Measurements from ENCODE around the gene CACNB2. TPM values are rescaled to one million over a fixed set of nuclear protein-coding genes. Genes with fewer than 3 reads are reported as not detected.

Gene CACNB2
- total RNA-seq, 1 donor: 2.1 TPM

DNA sequence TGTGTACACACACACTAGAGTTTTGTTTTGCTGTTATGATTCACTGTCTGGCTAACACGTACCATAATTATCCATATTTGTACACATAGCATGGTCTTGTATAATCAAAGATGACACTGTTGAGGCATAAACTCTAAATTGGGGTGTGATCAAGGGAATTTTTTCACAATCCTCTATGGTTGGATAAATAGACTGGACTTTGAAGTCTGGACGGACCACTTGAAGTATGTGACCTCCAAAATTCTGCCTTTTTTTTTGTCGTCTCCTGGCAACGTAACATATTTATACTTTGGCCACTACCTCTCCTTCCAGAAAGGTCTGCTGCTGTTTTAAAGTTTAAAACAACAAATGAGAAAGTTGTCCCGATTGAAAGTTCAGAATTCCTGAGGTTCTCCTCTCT lies 193.4 kb downstream of the CACNB2 start:
- TF ChIP-seq, protein P1, sequence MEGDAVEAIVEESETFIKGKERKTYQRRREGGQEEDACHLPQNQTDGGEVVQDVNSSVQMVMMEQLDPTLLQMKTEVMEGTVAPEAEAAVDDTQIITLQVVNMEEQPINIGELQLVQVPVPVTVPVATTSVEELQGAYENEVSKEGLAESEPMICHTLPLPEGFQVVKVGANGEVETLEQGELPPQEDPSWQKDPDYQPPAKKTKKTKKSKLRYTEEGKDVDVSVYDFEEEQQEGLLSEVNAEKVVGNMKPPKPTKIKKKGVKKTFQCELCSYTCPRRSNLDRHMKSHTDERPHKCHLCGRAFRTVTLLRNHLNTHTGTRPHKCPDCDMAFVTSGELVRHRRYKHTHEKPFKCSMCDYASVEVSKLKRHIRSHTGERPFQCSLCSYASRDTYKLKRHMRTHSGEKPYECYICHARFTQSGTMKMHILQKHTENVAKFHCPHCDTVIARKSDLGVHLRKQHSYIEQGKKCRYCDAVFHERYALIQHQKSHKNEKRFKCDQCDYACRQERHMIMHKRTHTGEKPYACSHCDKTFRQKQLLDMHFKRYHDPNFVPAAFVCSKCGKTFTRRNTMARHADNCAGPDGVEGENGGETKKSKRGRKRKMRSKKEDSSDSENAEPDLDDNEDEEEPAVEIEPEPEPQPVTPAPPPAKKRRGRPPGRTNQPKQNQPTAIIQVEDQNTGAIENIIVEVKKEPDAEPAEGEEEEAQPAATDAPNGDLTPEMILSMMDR (IDR thresholded peaks at IDR 0.05; ENCODE audit: insufficient read depth, low read length): no peak
- no peak for DNase-seq (ENCODE audit: low read depth)
- H3K4me3 ChIP-seq (ENCODE audit: low read depth, low read length): no peak overlapping the region

DNA sequence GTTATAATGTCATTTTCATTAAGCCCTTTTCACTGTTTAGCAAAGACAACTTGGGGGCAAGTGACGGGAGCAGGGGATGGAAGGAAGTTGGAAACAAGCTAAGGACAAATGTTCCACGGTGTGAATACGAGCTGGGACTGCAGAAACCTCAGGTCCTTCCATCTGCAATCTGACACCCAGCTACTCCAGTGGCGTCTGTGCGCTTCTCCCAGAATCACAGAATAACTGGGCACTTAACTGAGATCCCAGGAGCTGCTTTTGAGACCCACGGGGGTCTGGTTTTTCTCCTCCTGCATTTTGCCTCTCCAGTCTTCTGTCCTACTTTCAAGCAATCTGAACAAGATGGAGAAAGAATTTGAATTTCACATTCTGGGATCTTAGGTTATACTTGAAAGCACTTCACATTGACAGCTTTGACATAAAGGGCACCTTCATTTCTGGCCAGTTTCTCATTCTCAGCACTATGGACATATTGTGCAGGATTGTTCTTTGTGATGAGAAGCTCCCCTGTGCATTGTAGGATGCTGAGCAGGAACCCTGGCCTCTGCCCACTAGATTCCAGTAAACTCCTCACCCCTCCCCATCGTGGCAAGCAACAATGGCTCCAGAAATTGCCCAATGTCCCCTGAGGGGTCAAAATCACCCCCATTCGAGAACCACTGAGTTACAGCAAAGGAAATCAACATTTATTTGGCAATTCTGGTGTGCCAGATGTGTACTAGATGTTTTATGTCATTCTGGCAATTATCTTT lies 194.1 kb downstream of the CACNB2 start:
- peak; percentile 44 for DNase-seq (ENCODE audit: low read depth)
- TF ChIP-seq, protein P1 (IDR thresholded peaks at IDR 0.05; ENCODE audit: insufficient read depth, low read length): no peak
- H3K4me3 ChIP-seq (ENCODE audit: low read depth, low read length): no peak overlapping the region

DNA sequence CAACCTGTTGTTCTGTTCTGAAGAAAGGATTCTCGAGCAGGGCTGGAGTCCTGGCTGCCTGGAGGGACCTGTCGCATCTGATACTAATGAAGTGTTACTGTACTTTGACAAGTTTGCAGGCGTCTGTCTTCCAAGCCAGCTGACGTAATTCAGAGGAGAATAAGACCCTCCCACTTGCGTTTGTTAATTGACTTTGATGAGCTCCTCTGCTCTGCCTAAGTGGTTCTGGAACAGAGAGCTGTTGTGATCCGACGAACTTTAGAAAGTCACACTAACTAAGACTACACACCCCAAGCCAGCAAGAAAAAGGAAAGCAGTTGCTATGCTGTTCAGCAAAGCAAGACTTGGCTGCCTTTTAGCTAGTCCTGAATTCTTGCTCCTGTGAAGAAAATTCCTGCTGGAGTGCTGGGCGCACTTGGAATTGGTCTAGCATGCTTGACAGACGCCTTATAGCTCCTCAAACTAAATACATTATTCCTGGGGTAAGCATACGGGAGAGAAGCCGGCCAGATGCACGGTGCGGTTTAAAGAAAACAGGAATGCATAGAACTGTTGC lies 200.3 kb downstream of the CACNB2 start:
- DNase-seq (ENCODE audit: low read depth): peak; percentile 47
- TF ChIP-seq, protein P1 (IDR thresholded peaks at IDR 0.05; ENCODE audit: insufficient read depth, low read length): no peak
- H3K4me3 ChIP-seq (ENCODE audit: low read depth, low read length): peak overlapping the region; percentile 59

DNA sequence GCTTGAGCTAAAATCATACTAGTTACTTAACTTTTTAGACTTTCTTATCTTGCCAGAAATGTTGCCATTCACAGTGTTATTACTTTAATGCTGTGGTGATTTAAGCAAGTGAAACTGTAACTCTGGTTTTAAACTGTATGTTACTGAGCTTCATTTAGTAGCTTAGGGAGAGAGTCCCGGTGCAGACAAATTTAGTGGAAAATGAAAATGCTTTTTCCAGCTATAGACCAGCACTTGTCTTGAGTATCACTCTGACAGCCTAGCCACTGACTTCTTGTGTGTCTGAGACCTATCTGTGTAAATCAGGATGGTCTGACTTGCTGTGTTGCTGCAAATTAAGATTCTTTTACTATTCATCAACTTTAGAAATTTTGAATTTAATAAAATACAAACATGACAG lies 200.8 kb downstream of the CACNB2 start:
- H3K4me3 ChIP-seq (ENCODE audit: low read depth, low read length): peak overlapping the region; percentile 59
- DNase-seq (ENCODE audit: low read depth): no peak
- TF ChIP-seq, protein P1 (IDR thresholded peaks at IDR 0.05; ENCODE audit: insufficient read depth, low read length): no peak

DNA sequence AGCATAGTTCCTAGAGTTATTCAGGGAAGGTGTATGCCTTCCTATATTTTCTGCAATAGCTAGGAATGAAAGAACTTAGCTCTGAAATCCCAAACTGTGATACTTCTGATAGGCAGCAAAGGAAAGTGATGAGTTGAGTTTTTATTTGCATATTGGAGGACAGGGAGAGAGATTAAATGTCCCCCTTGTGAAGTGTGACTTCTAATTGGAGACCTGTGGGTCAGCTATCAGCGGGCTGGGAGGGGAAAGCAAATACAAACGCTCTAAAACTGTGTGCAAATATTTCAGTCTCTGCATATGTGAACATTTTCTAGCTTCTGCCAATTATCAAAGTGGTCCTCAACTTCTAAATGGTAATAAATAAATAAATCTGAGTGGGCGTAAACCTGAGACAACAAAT lies 203.3 kb downstream of the CACNB2 start:
- no peak overlapping the region for H3K4me3 ChIP-seq (ENCODE audit: low read depth, low read length)
- TF ChIP-seq, protein P1 (IDR thresholded peaks at IDR 0.05; ENCODE audit: insufficient read depth, low read length): no peak
- DNase-seq (ENCODE audit: low read depth): no peak

DNA sequence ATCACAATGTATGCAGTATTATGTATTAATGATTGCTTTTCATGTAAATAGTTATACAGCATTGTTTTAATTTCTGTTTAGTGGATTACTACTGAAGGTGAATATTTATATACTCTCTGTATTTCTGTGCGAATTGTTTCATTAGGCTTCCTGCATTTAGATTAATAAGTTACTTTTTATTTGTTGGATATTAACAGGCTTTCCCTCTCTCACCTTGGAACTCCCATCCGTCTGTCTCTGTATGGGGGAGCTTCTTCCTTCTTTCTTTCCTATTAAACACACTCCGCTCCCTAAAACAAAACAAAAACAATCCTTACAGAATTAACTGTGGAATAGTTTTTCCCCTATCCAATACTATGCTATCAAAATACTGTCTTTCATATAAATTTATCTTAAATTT lies 205.1 kb downstream of the CACNB2 start:
- H3K4me3 ChIP-seq (ENCODE audit: low read depth, low read length): no peak overlapping the region
- TF ChIP-seq, protein P1 (IDR thresholded peaks at IDR 0.05; ENCODE audit: insufficient read depth, low read length): no peak
- no peak for DNase-seq (ENCODE audit: low read depth)

All from fibroblast of the aortic adventitia (primary cell).